Umbilical cord (tissue), 2 donors: ENCODE measurements around the gene ENDOV. TPM values are rescaled to one million over a fixed set of nuclear protein-coding genes. Genes with fewer than 3 reads are reported as not detected.

Source experiments
- DNase-seq: peaks from one replicate; pipeline ENCODE4 v3.0.0-alpha.2; 2015; ENCODE audit warnings: low spot score
- total RNA-seq: library from RNA; depleted of rRNA; stranded (reverse); fragments of >200 nt; gene quantifications from one replicate; pipeline ENCODE4 v1.2.3, GENCODE V29; 2014; ENCODE audit warnings: low replicate concordance; ENCODE audit not compliant: insufficient read depth

ENDOV gene
- total RNA-seq, result 22.6 TPM

GRCh38 chr17:80414803-80415625 lies at the start of gene ENDOV:
ENDOV (plus strand) TSS chr17:80415167; CDS start chr17:80415195, 28 bp downstream.
- peak; percentile 97 for DNase-seq

- no peak for DNase-seq
Observed at GRCh38 chr17:80365983-80366382, 49.0 kb upstream of the ENDOV start.

GRCh38 chr17:80367503-80367902 lies 47.5 kb upstream of the ENDOV start:
- no peak for DNase-seq

GRCh38 chr17:80371196-80371595 lies 43.8 kb upstream of the ENDOV start:
- no peak for DNase-seq

- DNase-seq, result no peak
Observed at GRCh38 chr17:80372456-80372855, 42.5 kb upstream of the ENDOV start.

- no peak for DNase-seq
Observed at GRCh38 chr17:80372922-80373570, 41.9 kb upstream of the ENDOV start.

GRCh38 chr17:80374039-80374731 lies 40.8 kb upstream of the ENDOV start:
- DNase-seq, result no peak

GRCh38 chr17:80374732-80375585 lies 40.0 kb upstream of the ENDOV start:
- no peak for DNase-seq

GRCh38 chr17:80376531-80376930 lies 38.4 kb upstream of the ENDOV start:
- DNase-seq, result no peak

- DNase-seq, result no peak
Observed at GRCh38 chr17:80377798-80378197, 37.2 kb upstream of the ENDOV start.

- DNase-seq, result no peak
Observed at GRCh38 chr17:80379348-80379747, 35.6 kb upstream of the ENDOV start.

GRCh38 chr17:80380068-80380467 lies 34.9 kb upstream of the ENDOV start:
- no peak for DNase-seq

- peak; percentile 39 for DNase-seq
Observed at GRCh38 chr17:80380555-80381002, 34.4 kb upstream of the ENDOV start.

- DNase-seq, result no peak
Observed at GRCh38 chr17:80381416-80381923, 33.5 kb upstream of the ENDOV start.

- no peak for DNase-seq
Observed at GRCh38 chr17:80382446-80382845, 32.5 kb upstream of the ENDOV start.

- DNase-seq, result no peak
Observed at GRCh38 chr17:80382956-80383355, 32.0 kb upstream of the ENDOV start.

GRCh38 chr17:80384078-80384960 lies 30.6 kb upstream of the ENDOV start:
- DNase-seq, result no peak

GRCh38 chr17:80385046-80385445 lies 29.9 kb upstream of the ENDOV start:
- DNase-seq, result no peak

- DNase-seq, result no peak
Observed at GRCh38 chr17:80386341-80386740, 28.6 kb upstream of the ENDOV start.

GRCh38 chr17:80387071-80387470 lies 27.9 kb upstream of the ENDOV start:
- DNase-seq, result no peak
